Brain microvascular endothelial cell (primary cell): ENCODE results near the gene ATP7B.
"Not testable (repeated sequence)": the region's sequence is repeated elsewhere in the genome, so short reads cannot be mapped to it uniquely, and the experiment has no call there.

Experiments
- DNase-seq: peaks from one replicate; pipeline ENCODE4 v3.0.0-alpha.2; 2020
- H3K27ac ChIP-seq: fragments of 250-450 bp; sonication (Bioruptor Pico); 2 replicates; pipeline ENCODE4 v1.5.1; 2020; ENCODE audit warnings: mild to moderate bottlenecking, moderate library complexity
- H3K27me3 ChIP-seq: fragments of 250-450 bp; sonication (Bioruptor Pico); replicated peaks from 2 replicates; pipeline ENCODE4 v1.5.1; 2020; ENCODE audit warnings: mild to moderate bottlenecking
- H3K36me3 ChIP-seq: fragments of 250-450 bp; sonication (Bioruptor Pico); replicated peaks from 2 replicates; pipeline ENCODE4 v1.5.1; 2020; ENCODE audit warnings: mild to moderate bottlenecking
- H3K4me3 ChIP-seq: 2 replicates; pipeline ENCODE4 v1.5.1; 2011; ENCODE audit warnings: low read depth, mild to moderate bottlenecking, control low read depth, low read length, moderate library complexity
- CTCF ChIP-seq: IDR thresholded peaks from 2 replicates; pipeline ENCODE4 v1.5.1; 2011; ENCODE audit warnings: low read depth, mild to moderate bottlenecking, moderate library complexity, low read length, control low read depth, inconsistent platforms; ENCODE audit errors: missing control alignments
- in situ Hi-C: cut with HindIII; loops from 2 replicates; pipeline ENCODE4 v1.10.0; 2017; ENCODE audit warnings: low sequenced_read_pairs, low pct_ligation_motif_present

Gene ATP7B

GRCh38 chr13:51995677-51996551 is 15.3 kb downstream of the ATP7B start:
- H3K36me3 ChIP-seq = no peaks in the 10 kb centered on the region
- DNase-seq = no peak
- no peaks in the 10 kb centered on the region for H3K27me3 ChIP-seq
- no peak overlapping the region for H3K27ac ChIP-seq
- TF ChIP-seq CTCF = peak; percentile 5
- H3K4me3 ChIP-seq = no peak overlapping the region
- in situ Hi-C loops = no loop called here

GRCh38 chr13:51993713-51994112 is 17.5 kb downstream of the ATP7B start:
- in situ Hi-C loops = no loop called here
- DNase-seq = no peak
- Histone ChIP-seq H3K27ac (no peak overlapping the region), H3K36me3 (no peaks in the 10 kb centered on the region), H3K27me3 (no peaks in the 10 kb centered on the region), H3K4me3 (no peak overlapping the region)
- TF ChIP-seq CTCF = no peak

GRCh38 chr13:51988988-51989618 is 22.1 kb downstream of the ATP7B start:
- no peaks in the 10 kb centered on the region for H3K36me3 ChIP-seq
- no peak overlapping the region for H3K4me3 ChIP-seq
- no peaks in the 10 kb centered on the region for H3K27me3 ChIP-seq
- DNase-seq = no peak
- no peak overlapping the region for H3K27ac ChIP-seq
- in situ Hi-C loops = no loop called here
- no peak for TF ChIP-seq CTCF

GRCh38 chr13:51984904-51985303 is 26.3 kb downstream of the ATP7B start:
- in situ Hi-C loops, H3K27ac ChIP-seq, H3K4me3 ChIP-seq, DNase-seq, H3K27me3 ChIP-seq, H3K36me3 ChIP-seq: not testable (repeated sequence)

- in situ Hi-C loops, DNase-seq, H3K27me3 ChIP-seq, H3K27ac ChIP-seq, H3K4me3 ChIP-seq, H3K36me3 ChIP-seq: not testable (repeated sequence)
These were observed 28.0 kb downstream of the ATP7B start for GRCh38 chr13:51983292-51983691.

- in situ Hi-C loops = no loop called here
- Histone ChIP-seq H3K36me3 (no peaks in the 10 kb centered on the region), H3K4me3 (no peak overlapping the region), H3K27ac (peak overlapping the region; percentile 33), H3K27me3 (no peaks in the 10 kb centered on the region)
- DNase-seq = peak; percentile 73
- TF ChIP-seq CTCF = no peak
These were observed 29.9 kb downstream of the ATP7B start for GRCh38 chr13:51981355-51981754.
